ENCODE data around the gene AMDHD2.

Gene AMDHD2

DNA sequence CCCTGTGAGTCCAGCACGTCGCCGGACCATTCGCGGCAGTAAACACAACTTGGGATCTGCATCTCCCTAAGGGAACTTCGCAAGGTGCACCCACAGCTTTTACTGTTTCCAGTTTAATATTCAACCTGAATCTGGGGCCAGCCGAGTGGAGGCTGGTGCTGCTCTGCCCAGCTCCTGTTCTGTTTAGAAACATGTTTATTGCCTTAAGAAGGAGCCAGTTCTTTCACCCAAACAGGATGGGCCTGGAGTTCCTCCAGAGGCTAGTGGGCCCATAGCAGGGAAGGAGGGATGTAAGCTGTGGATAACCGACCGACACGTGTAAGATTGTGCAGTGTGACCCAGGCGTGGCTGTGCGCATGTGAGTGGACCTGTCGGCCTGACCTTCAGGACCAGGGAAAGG is 27.9 kb upstream of the AMDHD2 start:
- Histone ChIP-seq H3K27me3 (replicated peaks; ENCODE audit: control insufficient read depth, insufficient read depth, low read length, poor library complexity, severe bottlenecking) (no peaks in the 10 kb centered on the region), H3K4me1 (ENCODE audit: control insufficient read depth, insufficient read depth, low read length, poor library complexity, severe bottlenecking) (peaks cover 1% of the 10 kb centered on the region), H3K36me3 (ENCODE audit: control insufficient read depth, insufficient read depth, low read length) (peaks cover 5% of the 10 kb centered on the region), H3K27ac (ENCODE audit: insufficient read depth, low read length, poor library complexity, severe bottlenecking) (no peak overlapping the region), H3K9me3 (ENCODE audit: control insufficient read depth, low read length) (no peaks in the 10 kb centered on the region), H3K4me3 (ENCODE audit: insufficient read depth, low read depth, low read length, poor library complexity, severe bottlenecking) (no peak overlapping the region)
- DNase-seq: no peak

DNA sequence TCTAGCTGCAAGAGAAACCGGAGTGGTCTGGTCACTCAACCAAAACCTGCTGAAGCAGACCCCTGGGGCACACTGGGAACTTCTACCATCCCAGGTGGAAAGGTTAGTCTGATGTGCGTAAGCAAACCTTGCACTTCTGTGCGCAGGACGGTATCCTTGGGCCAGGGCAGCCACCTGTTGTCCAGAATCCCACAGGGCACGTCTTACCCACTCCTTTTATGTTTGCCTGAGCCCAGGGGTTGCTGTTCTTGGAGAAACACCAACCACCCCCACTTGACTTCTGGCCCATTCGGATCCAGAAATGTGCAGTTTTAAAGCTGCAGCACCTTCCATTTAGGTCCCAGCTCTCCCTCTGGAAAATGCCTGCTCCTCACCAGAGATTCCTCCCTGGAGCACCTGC is 26.6 kb upstream of the AMDHD2 start:
- Histone ChIP-seq H3K27ac (ENCODE audit: insufficient read depth, low read length, poor library complexity, severe bottlenecking) (no peak overlapping the region), H3K9me3 (ENCODE audit: control insufficient read depth, low read length) (no peaks in the 10 kb centered on the region), H3K27me3 (replicated peaks; ENCODE audit: control insufficient read depth, insufficient read depth, low read length, poor library complexity, severe bottlenecking) (no peaks in the 10 kb centered on the region), H3K4me1 (ENCODE audit: control insufficient read depth, insufficient read depth, low read length, poor library complexity, severe bottlenecking) (no peaks in the 10 kb centered on the region), H3K36me3 (ENCODE audit: control insufficient read depth, insufficient read depth, low read length) (peaks cover 5% of the 10 kb centered on the region), H3K4me3 (ENCODE audit: insufficient read depth, low read depth, low read length, poor library complexity, severe bottlenecking) (no peak overlapping the region)
- no peak for DNase-seq

DNA sequence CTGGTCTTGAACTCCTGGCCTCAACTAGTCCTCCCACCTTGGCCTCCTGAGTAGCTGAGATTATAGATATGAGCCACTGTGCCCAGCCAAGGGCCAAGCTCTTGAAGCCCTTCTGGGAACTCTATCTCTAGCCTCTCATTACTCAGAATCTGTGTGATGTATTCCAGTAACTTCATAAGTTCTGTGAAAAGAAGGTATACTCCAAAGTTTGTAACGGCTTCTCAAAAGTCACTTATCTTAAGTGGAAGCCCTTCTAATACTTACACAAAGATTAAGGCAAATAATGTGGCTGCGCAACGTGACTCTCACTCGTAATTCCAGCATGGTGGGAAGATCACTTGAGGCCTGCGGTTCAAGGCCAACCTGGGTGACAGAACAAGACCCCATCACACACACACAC is 25.6 kb upstream of the AMDHD2 start:
- H3K9me3 ChIP-seq (ENCODE audit: control insufficient read depth, low read length): no peaks in the 10 kb centered on the region
- H3K4me1 ChIP-seq (ENCODE audit: control insufficient read depth, insufficient read depth, low read length, poor library complexity, severe bottlenecking): no peaks in the 10 kb centered on the region
- H3K4me3 ChIP-seq (ENCODE audit: insufficient read depth, low read depth, low read length, poor library complexity, severe bottlenecking): no peak overlapping the region
- no peak for DNase-seq
- H3K27me3 ChIP-seq (replicated peaks; ENCODE audit: control insufficient read depth, insufficient read depth, low read length, poor library complexity, severe bottlenecking): no peaks in the 10 kb centered on the region
- H3K36me3 ChIP-seq (ENCODE audit: control insufficient read depth, insufficient read depth, low read length): peaks cover 5% of the 10 kb centered on the region
- no peak overlapping the region for H3K27ac ChIP-seq (ENCODE audit: insufficient read depth, low read length, poor library complexity, severe bottlenecking)

GRCh38 chr16:2495041-2495440 is 25.1 kb upstream of the AMDHD2 start:
- no peak for DNase-seq
- Histone ChIP-seq H3K4me3 (ENCODE audit: insufficient read depth, low read depth, low read length, poor library complexity, severe bottlenecking) (no peak overlapping the region), H3K4me1 (ENCODE audit: control insufficient read depth, insufficient read depth, low read length, poor library complexity, severe bottlenecking) (no peaks in the 10 kb centered on the region), H3K27me3 (replicated peaks; ENCODE audit: control insufficient read depth, insufficient read depth, low read length, poor library complexity, severe bottlenecking) (no peaks in the 10 kb centered on the region), H3K27ac (ENCODE audit: insufficient read depth, low read length, poor library complexity, severe bottlenecking) (no peak overlapping the region), H3K9me3 (ENCODE audit: control insufficient read depth, low read length) (no peaks in the 10 kb centered on the region), H3K36me3 (ENCODE audit: control insufficient read depth, insufficient read depth, low read length) (peaks cover 5% of the 10 kb centered on the region)

DNA sequence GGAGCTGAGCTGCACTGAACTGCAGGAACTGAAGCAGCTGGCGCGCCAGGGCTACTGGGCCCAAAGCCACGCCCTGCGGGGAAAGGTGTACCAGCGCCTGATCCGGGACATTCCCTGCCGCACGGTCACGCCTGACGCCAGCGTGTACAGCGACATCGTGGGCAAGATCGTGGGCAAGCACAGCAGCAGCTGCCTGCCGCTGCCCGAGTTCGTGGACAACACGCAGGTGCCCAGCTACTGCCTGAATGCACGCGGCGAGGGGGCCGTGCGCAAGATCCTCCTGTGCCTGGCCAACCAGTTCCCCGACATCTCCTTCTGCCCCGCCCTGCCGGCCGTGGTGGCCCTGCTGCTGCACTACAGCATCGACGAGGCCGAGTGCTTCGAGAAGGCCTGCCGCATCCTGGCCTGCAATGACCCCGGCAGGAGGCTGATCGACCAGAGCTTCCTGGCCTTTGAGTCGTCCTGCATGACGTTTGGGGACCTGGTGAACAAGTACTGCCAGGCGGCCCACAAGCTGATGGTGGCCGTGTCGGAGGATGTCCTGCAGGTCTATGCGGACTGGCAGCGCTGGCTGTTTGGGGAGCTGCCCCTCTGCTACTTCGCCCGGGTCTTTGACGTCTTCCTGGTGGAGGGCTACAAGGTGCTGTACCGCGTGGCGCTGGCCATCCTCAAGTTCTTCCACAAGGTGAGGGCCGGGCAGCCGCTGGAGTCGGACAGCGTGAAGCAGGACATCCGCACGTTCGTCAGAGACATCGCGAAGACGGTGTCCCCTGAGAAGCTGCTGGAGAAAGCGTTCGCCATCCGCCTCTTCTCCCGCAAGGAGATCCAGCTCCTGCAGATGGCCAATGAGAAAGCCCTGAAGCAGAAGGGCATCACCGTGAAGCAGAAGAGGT is 23.7 kb upstream of the AMDHD2 start:
- H3K9me3 ChIP-seq (ENCODE audit: control insufficient read depth, low read length): no peaks in the 10 kb centered on the region
- H3K27ac ChIP-seq (ENCODE audit: insufficient read depth, low read length, poor library complexity, severe bottlenecking): no peak overlapping the region
- peaks cover 5% of the 10 kb centered on the region for H3K36me3 ChIP-seq (ENCODE audit: control insufficient read depth, insufficient read depth, low read length)

DNA sequence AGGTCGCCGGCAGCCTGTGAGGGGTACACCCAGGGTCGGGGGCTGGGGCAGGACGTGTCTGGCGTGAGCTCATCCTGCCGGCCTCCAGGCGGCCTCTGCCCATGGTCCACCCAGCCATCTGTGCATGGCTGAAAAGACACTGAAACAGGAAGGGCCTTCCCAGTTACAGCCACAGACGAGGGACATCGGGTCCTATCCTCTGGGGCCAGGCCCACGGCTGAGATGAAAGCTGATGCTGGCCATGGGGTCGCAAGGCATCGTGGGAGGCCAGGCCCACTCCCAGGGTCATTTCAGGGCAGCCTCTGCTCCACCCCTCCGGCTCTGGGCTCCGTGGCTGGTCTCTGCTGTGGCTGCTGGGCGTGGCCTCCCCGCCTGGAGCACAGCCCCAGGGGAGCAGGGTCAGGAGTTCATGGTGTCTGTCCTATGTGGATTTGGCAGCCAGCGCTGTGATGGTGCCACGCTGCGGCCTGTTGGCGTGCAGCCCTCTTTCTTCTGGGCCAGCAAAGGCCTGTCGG is 23.0 kb upstream of the AMDHD2 start:
- Histone ChIP-seq H3K36me3 (ENCODE audit: control insufficient read depth, insufficient read depth, low read length) (peaks cover 5% of the 10 kb centered on the region), H3K4me1 (ENCODE audit: control insufficient read depth, insufficient read depth, low read length, poor library complexity, severe bottlenecking) (peaks cover 5% of the 10 kb centered on the region), H3K27ac (ENCODE audit: insufficient read depth, low read length, poor library complexity, severe bottlenecking) (no peak overlapping the region), H3K9me3 (ENCODE audit: control insufficient read depth, low read length) (no peaks in the 10 kb centered on the region), H3K27me3 (replicated peaks; ENCODE audit: control insufficient read depth, insufficient read depth, low read length, poor library complexity, severe bottlenecking) (no peaks in the 10 kb centered on the region), H3K4me3 (ENCODE audit: insufficient read depth, low read depth, low read length, poor library complexity, severe bottlenecking) (no peak overlapping the region)
- no peak for DNase-seq

More for the DNA sequence above, 23.7 kb upstream of the AMDHD2 start:
- Histone ChIP-seq H3K4me3 (ENCODE audit: insufficient read depth, low read depth, low read length, poor library complexity, severe bottlenecking) (no peak overlapping the region), H3K4me1 (ENCODE audit: control insufficient read depth, insufficient read depth, low read length, poor library complexity, severe bottlenecking) (peaks cover 5% of the 10 kb centered on the region), H3K27me3 (replicated peaks; ENCODE audit: control insufficient read depth, insufficient read depth, low read length, poor library complexity, severe bottlenecking) (no peaks in the 10 kb centered on the region)
- DNase-seq: no peak

- H3K9me3 ChIP-seq (ENCODE audit: control insufficient read depth, low read length): no peaks in the 10 kb centered on the region
- H3K36me3 ChIP-seq (ENCODE audit: control insufficient read depth, insufficient read depth, low read length): peaks cover 5% of the 10 kb centered on the region
- no peak overlapping the region for H3K27ac ChIP-seq (ENCODE audit: insufficient read depth, low read length, poor library complexity, severe bottlenecking)
- DNase-seq: no peak
- H3K27me3 ChIP-seq (replicated peaks; ENCODE audit: control insufficient read depth, insufficient read depth, low read length, poor library complexity, severe bottlenecking): no peaks in the 10 kb centered on the region
- no peak overlapping the region for H3K4me3 ChIP-seq (ENCODE audit: insufficient read depth, low read depth, low read length, poor library complexity, severe bottlenecking)
- peaks cover 5% of the 10 kb centered on the region for H3K4me1 ChIP-seq (ENCODE audit: control insufficient read depth, insufficient read depth, low read length, poor library complexity, severe bottlenecking)
Measured at GRCh38 chr16:2497695-2498484, 22.3 kb upstream of the AMDHD2 start.

- Histone ChIP-seq H3K9me3 (ENCODE audit: control insufficient read depth, low read length) (no peaks in the 10 kb centered on the region), H3K36me3 (ENCODE audit: control insufficient read depth, insufficient read depth, low read length) (peaks cover 5% of the 10 kb centered on the region), H3K4me3 (ENCODE audit: insufficient read depth, low read depth, low read length, poor library complexity, severe bottlenecking) (no peak overlapping the region), H3K4me1 (ENCODE audit: control insufficient read depth, insufficient read depth, low read length, poor library complexity, severe bottlenecking) (peaks cover 5% of the 10 kb centered on the region), H3K27ac (ENCODE audit: insufficient read depth, low read length, poor library complexity, severe bottlenecking) (no peak overlapping the region), H3K27me3 (replicated peaks; ENCODE audit: control insufficient read depth, insufficient read depth, low read length, poor library complexity, severe bottlenecking) (no peaks in the 10 kb centered on the region)
- DNase-seq: no peak
Measured at GRCh38 chr16:2498531-2499253, 21.5 kb upstream of the AMDHD2 start.

DNA sequence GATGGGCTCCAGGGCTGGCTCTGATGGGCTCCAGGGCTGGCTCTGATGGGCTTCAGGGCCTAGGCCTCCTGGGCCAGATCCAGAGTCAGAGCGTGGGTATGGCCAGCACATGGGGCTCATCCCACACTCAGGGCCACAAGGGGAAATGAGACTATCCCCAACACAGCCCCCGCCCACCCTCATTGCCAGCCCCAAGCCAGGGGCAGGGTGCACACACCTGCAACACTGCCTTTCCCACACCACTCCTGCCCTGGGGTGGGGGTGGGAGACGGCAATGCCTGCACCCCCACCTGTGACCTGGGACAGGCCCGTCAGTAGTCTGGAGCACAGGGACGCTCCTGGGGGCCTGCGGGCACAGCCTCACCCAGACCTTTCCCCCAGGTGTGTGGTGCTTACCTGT is 20.7 kb upstream of the AMDHD2 start:
- no peak for DNase-seq
- Histone ChIP-seq H3K4me3 (ENCODE audit: insufficient read depth, low read depth, low read length, poor library complexity, severe bottlenecking) (no peak overlapping the region), H3K36me3 (ENCODE audit: control insufficient read depth, insufficient read depth, low read length) (peaks cover 5% of the 10 kb centered on the region), H3K27ac (ENCODE audit: insufficient read depth, low read length, poor library complexity, severe bottlenecking) (no peak overlapping the region), H3K27me3 (replicated peaks; ENCODE audit: control insufficient read depth, insufficient read depth, low read length, poor library complexity, severe bottlenecking) (no peaks in the 10 kb centered on the region), H3K4me1 (ENCODE audit: control insufficient read depth, insufficient read depth, low read length, poor library complexity, severe bottlenecking) (peaks cover 5% of the 10 kb centered on the region), H3K9me3 (ENCODE audit: control insufficient read depth, low read length) (no peaks in the 10 kb centered on the region)
